22Rv1 (cell line): ENCODE measurements around the gene CALU.

Source experiments
- CTCF ChIP-seq: fragments of 450-650 bp; IDR thresholded peaks from 2 replicates; pipeline ENCODE4 v1.5.1; 2017; ENCODE audit warnings: mild to moderate bottlenecking
- ZFX ChIP-seq: fragments of 450-650 bp; IDR thresholded peaks from 2 replicates; pipeline ENCODE4 v1.6.1; 2017; ENCODE audit warnings: antibody characterized with exemption, borderline replicate concordance

- TF ChIP-seq CTCF (no peak), ZFX (no peak)
These were observed 39.3 kb upstream of the CALU start for GRCh38 chr7:128699895-128700294.
